Loucy (cell line): ENCODE data around the gene DMRTC1B.
"Not testable (repeated sequence)": the region's sequence is repeated elsewhere in the genome, so short reads cannot be mapped to it uniquely, and the experiment has no call there.

ENCODE experiments used
- CTCF ChIP-seq: fragments of 200-600 bp; sonication (generic); conservative IDR thresholded peaks from 2 replicates; pipeline ENCODE4 v1.5.1; 2014; ENCODE audit warnings: mild to moderate bottlenecking, antibody characterized with exemption, low read length
- EZH2phosphoT487 ChIP-seq: fragments of 200-600 bp; IDR thresholded peaks from 2 replicates; pipeline ENCODE4 v1.6.1; 2018; ENCODE audit warnings: antibody characterized with exemption, mild to moderate bottlenecking, moderate library complexity, borderline replicate concordance

- not testable (repeated sequence) for TF ChIP-seq CTCF, EZH2phosphoT487
Measured at GRCh38 chrX:72760454-72760853, 16.2 kb upstream of the DMRTC1B start.
